Ishikawa (cell line): ENCODE results near the gene ADAMTS13.

Source experiments
- CEBPB ChIP-seq: IDR thresholded peaks from 2 replicates; pipeline ENCODE4 v1.6.1; 2012
- CREB1 ChIP-seq: IDR thresholded peaks from 2 replicates; pipeline ENCODE4 v1.6.1; 2012; ENCODE audit warnings: low read depth
- EGR1 ChIP-seq: IDR thresholded peaks from 2 replicates; pipeline ENCODE4 v1.6.1; 2012
- EP300 ChIP-seq: IDR thresholded peaks from 2 replicates; pipeline ENCODE4 v1.6.1; 2012; ENCODE audit warnings: borderline replicate concordance
- FOXM1 ChIP-seq: IDR thresholded peaks from 2 replicates; pipeline ENCODE4 v1.6.1; 2012; ENCODE audit warnings: low read depth, borderline replicate concordance
- MAX ChIP-seq: IDR thresholded peaks from 2 replicates; pipeline ENCODE4 v1.6.1; 2012
- NFIC ChIP-seq: IDR thresholded peaks from 2 replicates; pipeline ENCODE4 v1.6.1; 2012
- RAD21 ChIP-seq: IDR thresholded peaks from 2 replicates; pipeline ENCODE4 v1.6.1; 2012; ENCODE audit warnings: low read depth
- REST ChIP-seq: IDR thresholded peaks from 2 replicates; pipeline ENCODE4 v1.6.1; 2012; ENCODE audit warnings: low read depth, mild to moderate bottlenecking
- TAF1 ChIP-seq: IDR thresholded peaks from 2 replicates; pipeline ENCODE4 v1.6.1; 2012; ENCODE audit warnings: low read depth, mild to moderate bottlenecking
- TCF12 ChIP-seq: IDR thresholded peaks from 2 replicates; pipeline ENCODE4 v1.6.1; 2012; ENCODE audit warnings: low read depth
- TEAD4 ChIP-seq: IDR thresholded peaks from 2 replicates; pipeline ENCODE4 v1.6.1; 2012
- YY1 ChIP-seq: IDR thresholded peaks from 2 replicates; pipeline ENCODE4 v1.6.1; 2012; ENCODE audit warnings: low read depth
- ZBTB7A ChIP-seq: IDR thresholded peaks from 2 replicates; pipeline ENCODE4 v1.6.1; 2012; ENCODE audit warnings: low read depth
- TF ChIP-seq, protein P1 (sequence below): IDR thresholded peaks from 2 replicates; pipeline ENCODE4 v1.6.1; 2012

Gene ADAMTS13

GRCh38 chr9:133475292-133476012 is 53.3 kb downstream of the ADAMTS13 start:
- TF ChIP-seq CREB1, result no peak
- no peak for TF ChIP-seq TAF1
- no peak for TF ChIP-seq REST
- TF ChIP-seq MAX, result no peak
- no peak for TF ChIP-seq NFIC
- TF ChIP-seq CEBPB, result no peak
- no peak for TF ChIP-seq FOXM1
- TF ChIP-seq RAD21, result no peak
- TF ChIP-seq EP300, result no peak
- TF ChIP-seq, protein P1, sequence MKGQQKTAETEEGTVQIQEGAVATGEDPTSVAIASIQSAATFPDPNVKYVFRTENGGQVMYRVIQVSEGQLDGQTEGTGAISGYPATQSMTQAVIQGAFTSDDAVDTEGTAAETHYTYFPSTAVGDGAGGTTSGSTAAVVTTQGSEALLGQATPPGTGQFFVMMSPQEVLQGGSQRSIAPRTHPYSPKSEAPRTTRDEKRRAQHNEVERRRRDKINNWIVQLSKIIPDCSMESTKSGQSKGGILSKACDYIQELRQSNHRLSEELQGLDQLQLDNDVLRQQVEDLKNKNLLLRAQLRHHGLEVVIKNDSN, result no peak
- TF ChIP-seq YY1, result no peak
- no peak for TF ChIP-seq ZBTB7A
- TF ChIP-seq EGR1, result no peak
- TF ChIP-seq TEAD4, result no peak
- TF ChIP-seq TCF12, result no peak

DNA sequence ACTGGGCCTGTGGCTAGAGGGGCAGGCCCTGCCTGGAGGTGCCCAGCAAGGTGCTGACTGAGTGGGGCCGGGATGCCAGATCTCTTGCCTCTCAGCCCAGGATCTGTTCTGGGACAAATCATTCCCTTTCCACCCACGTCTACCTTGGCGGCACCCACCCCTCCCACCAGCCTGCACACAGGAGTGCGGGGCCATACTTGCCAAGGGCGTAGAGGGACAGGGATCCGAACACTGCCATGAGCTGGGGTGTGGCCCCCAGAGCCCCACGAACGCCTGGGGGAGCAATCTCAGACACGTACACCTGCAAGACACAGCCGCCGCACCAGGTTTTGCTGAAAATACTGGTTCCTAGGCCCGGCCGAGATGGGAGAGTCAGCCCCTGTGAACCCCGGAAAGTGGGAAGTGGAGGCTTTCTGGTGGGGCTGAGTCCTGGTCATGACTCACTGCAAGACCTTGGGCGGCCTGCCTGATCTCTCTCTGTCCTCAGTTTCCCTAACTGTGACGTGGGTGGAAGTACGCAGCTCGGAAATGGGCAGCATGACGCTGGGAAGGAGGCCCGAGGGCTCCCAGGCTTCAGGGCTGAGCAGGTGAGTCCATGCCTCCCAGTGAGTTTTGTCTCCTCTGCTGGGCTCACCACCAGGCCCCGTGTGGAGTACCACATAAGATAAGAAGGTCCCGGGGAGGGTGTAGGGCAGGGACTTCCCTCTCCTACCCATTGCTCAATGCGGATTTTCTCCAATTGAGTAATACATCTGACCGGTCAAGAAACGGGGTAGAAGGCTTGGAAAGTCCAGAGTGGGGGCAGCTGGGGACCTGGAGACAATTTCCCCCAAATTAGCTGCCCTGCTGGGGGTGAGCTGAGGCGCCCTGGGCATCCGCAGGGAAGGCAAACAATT is 54.1 kb downstream of the ADAMTS13 start:
- no peak for TF ChIP-seq ZBTB7A
- TF ChIP-seq FOXM1, result no peak
- no peak for TF ChIP-seq TCF12
- no peak for TF ChIP-seq EGR1
- TF ChIP-seq REST, result no peak
- no peak for TF ChIP-seq TEAD4
- TF ChIP-seq RAD21, result no peak
- TF ChIP-seq CREB1, result no peak
- no peak for TF ChIP-seq NFIC
- TF ChIP-seq, protein P1, result no peak
- no peak for TF ChIP-seq EP300
- no peak for TF ChIP-seq MAX
- no peak for TF ChIP-seq CEBPB
- TF ChIP-seq TAF1, result no peak
- TF ChIP-seq YY1, result no peak

- TF ChIP-seq TCF12, result no peak
- TF ChIP-seq TEAD4, result no peak
- TF ChIP-seq MAX, result no peak
- no peak for TF ChIP-seq YY1
- TF ChIP-seq, protein P1, result no peak
- TF ChIP-seq RAD21, result no peak
- TF ChIP-seq FOXM1, result no peak
- TF ChIP-seq CREB1, result no peak
Observed at GRCh38 chr9:133476941-133477340, 54.8 kb downstream of the ADAMTS13 start.

- TF ChIP-seq, protein P1, result no peak
- TF ChIP-seq TAF1 (no peak), CREB1 (no peak)
Observed at GRCh38 chr9:133477461-133477860, 55.3 kb downstream of the ADAMTS13 start.
